ENCODE data around the gene SPSB2. TPM values are rescaled to one million over a fixed set of nuclear protein-coding genes. Genes with fewer than 3 reads are reported as not detected.
"Not testable (repeated sequence)": the region's sequence is repeated elsewhere in the genome, so short reads cannot be mapped to it uniquely, and the experiment has no call there.

SPSB2 gene
- total RNA-seq, 3 donors from 2014 or later: 9.0 to 13.4 (median 12.7) TPM

DNA sequence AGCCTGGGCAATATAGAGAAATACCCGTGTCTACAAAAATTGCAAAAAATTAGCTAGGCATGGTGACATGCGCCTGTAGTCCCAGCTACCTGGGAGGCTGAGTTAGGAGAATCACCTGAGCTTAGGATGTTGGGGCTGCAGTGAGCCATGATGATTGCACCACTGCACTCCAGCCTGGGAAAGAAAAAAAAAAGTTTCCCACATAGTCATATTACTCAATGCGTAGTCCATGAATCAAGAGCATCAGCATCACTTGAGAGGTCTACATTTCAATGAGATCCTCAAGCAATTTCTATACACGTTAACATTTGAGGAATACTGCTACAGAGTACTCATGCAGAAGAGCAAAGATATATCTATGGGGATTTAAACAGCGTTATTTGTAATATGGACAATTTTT, 26.3 kb upstream of the SPSB2 start:
- intact Hi-C loops (cut with DNase I; ENCODE audit: low total_unique reads): no loop called here
- Histone ChIP-seq H3K4me1 (no peaks in the 10 kb centered on the region), H3K27ac (peak overlapping the region in 1 of 2 donors; percentile 16), H3K9me3 (no peaks in the 10 kb centered on the region), H3K27me3 (no peaks in the 10 kb centered on the region), H3K36me3 (no peaks in the 10 kb centered on the region), H3K4me3 (no peak overlapping the region)
- TF ChIP-seq POLR2AphosphoS5 (IDR thresholded peaks at IDR 0.05) (no peak), POLR2A (IDR thresholded peaks at IDR 0.05) (no peak)
- TF ChIP-seq, protein P1, sequence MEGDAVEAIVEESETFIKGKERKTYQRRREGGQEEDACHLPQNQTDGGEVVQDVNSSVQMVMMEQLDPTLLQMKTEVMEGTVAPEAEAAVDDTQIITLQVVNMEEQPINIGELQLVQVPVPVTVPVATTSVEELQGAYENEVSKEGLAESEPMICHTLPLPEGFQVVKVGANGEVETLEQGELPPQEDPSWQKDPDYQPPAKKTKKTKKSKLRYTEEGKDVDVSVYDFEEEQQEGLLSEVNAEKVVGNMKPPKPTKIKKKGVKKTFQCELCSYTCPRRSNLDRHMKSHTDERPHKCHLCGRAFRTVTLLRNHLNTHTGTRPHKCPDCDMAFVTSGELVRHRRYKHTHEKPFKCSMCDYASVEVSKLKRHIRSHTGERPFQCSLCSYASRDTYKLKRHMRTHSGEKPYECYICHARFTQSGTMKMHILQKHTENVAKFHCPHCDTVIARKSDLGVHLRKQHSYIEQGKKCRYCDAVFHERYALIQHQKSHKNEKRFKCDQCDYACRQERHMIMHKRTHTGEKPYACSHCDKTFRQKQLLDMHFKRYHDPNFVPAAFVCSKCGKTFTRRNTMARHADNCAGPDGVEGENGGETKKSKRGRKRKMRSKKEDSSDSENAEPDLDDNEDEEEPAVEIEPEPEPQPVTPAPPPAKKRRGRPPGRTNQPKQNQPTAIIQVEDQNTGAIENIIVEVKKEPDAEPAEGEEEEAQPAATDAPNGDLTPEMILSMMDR (IDR thresholded peaks at IDR 0.05): no peak
- no peak for DNase-seq (ENCODE audit: low spot score in 2 of 2)

DNA sequence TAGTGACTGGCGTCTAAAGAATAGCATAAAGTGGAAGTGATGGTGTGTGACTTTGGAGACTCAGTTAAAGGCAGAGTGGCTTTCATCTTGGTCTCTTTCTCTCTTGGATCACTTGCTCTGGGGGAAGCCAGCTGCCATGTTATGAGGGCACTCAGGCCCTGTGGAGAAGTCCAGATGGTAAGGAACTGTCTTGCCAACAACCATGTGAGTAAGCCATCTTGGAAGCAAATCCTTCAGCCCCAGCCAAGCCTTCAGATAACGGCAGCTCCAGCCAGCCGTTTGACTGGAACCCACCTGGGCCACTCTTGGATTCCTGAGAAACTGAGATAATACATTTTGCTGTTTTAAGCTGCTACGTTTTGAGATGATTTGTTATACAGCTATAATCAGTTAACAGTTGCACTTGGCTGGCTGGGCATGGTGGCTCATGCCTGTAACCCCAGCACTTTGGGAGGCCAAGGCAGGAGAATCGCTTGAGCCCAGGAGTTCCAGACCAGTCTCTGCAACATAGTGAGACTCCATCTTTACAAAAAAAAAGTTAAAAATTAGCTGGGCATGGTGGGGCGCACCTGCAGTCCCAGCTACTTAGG, 23.8 kb upstream of the SPSB2 start:
- TF ChIP-seq POLR2A (IDR thresholded peaks at IDR 0.05) (no peak), POLR2AphosphoS5 (IDR thresholded peaks at IDR 0.05) (no peak)
- TF ChIP-seq, protein P1 (IDR thresholded peaks at IDR 0.05): no peak
- Histone ChIP-seq H3K36me3 (no peaks in the 10 kb centered on the region), H3K4me3 (no peak overlapping the region), H3K4me1 (no peaks in the 10 kb centered on the region), H3K27me3 (no peaks in the 10 kb centered on the region), H3K9me3 (no peaks in the 10 kb centered on the region), H3K27ac (no peak overlapping the region)
- no peak for DNase-seq (ENCODE audit: low spot score in 2 of 2)
- intact Hi-C loops (cut with DNase I; ENCODE audit: low total_unique reads): no loop called here

DNA sequence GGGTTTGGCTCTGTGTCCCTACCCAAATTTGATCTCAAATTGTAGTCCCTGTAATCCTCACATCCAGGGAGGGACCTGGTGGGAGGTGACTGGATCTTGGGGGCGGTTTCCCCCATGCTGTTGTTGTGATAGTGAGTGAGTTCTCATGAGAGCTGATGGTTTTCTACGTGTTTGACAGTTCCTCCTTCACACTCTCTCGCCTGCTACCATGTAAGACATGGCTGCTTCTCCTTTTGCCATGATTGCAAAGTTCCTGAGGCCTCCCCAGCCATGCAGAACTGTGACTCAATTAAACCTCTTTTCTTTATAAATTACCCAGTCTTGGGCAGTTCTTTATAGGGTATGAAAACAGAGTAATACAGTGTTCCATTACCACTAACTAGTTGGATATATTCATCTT, 21.2 kb upstream of the SPSB2 start:
- Histone ChIP-seq H3K4me3 (no peak overlapping the region), H3K27me3 (no peaks in the 10 kb centered on the region), H3K9me3 (no peaks in the 10 kb centered on the region), H3K4me1 (peaks cover 0 to 3% of the 10 kb centered on the region in 2 donors), H3K27ac (no peak overlapping the region), H3K36me3 (no peaks in the 10 kb centered on the region)
- intact Hi-C loops (cut with DNase I; ENCODE audit: low total_unique reads): no loop called here
- no peak for DNase-seq (ENCODE audit: low spot score in 2 of 2)
- TF ChIP-seq POLR2A (IDR thresholded peaks at IDR 0.05): no peak
- TF ChIP-seq POLR2AphosphoS5 (IDR thresholded peaks at IDR 0.05): no peak
- TF ChIP-seq, protein P1 (IDR thresholded peaks at IDR 0.05): no peak

DNA sequence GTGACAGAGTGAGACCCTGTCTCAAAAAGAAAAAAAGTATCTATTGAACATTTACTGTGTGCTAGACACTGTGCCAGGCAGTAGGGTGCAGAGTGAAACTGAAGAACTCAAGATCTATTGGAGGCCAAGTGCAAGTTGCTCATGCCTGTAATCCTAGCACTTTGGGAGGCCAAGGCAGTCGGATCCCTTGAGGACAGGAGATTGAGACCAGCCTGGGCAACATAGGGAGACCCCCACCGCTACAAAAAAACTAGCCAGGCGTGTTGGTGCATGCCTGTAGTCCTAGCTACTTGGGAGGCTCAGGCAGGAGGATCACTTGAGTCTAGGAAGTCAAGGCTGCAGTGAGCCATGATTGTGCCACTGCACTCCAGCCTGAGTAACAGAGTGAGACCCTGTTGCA, 19.6 kb upstream of the SPSB2 start:
- H3K36me3 ChIP-seq; H3K27ac ChIP-seq; H3K9me3 ChIP-seq; H3K4me3 ChIP-seq; H3K27me3 ChIP-seq; intact Hi-C loops (cut with DNase I; ENCODE audit: low total_unique reads); DNase-seq (ENCODE audit: low spot score in 2 of 2); H3K4me1 ChIP-seq: not testable (repeated sequence)

DNA sequence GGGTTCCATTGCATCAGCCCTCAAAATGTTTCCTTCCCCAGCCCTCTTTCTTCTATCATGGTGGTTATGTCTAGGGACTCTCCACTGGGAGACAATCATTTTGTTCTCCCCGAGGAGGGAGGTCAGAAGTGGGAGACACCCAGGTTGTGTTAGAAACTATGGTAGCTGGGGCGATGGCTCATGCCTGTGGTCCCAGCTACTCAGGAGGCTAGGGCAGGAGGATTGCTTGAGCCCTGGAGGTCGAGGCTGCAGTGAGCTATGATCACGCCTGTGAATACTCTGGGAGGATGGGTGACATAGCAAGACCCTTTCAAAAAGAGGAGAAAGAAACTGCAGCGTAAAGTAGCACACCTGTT, 18.5 kb upstream of the SPSB2 start:
- H3K4me1 ChIP-seq: peaks cover 0 to 3% of the 10 kb centered on the region in 2 donors
- no peaks in the 10 kb centered on the region for H3K36me3 ChIP-seq
- intact Hi-C loops (cut with DNase I; ENCODE audit: low total_unique reads): loop anchor here (2.0 kb wide), 1 partner anchor 55 kb away; no protein-coding TSS in a partner anchor
- H3K9me3 ChIP-seq: no peaks in the 10 kb centered on the region
- peak overlapping the region; percentile 93 to 94 for H3K27ac ChIP-seq
- no peak for DNase-seq (ENCODE audit: low spot score in 2 of 2)
- H3K4me3 ChIP-seq: peak overlapping the region; percentile 44 to 69 (median 62)
- H3K27me3 ChIP-seq: no peaks in the 10 kb centered on the region
- TF ChIP-seq POLR2AphosphoS5 (IDR thresholded peaks at IDR 0.05) (no peak), POLR2A (IDR thresholded peaks at IDR 0.05) (no peak)
- TF ChIP-seq, protein P1 (IDR thresholded peaks at IDR 0.05): no peak

Data from breast epithelium (tissue), 4 donors.